HepG2 (cell line): ENCODE data around the gene PLD6.

Experiments
- EZH2 ChIP-seq: conservative IDR thresholded peaks from 2 replicates; pipeline ENCODE4 v1.6.1; 2012; ENCODE audit warnings: mild to moderate bottlenecking, low read depth, low read length, moderate library complexity
- FOSL2 ChIP-seq: sonication (generic); formaldehyde crosslinking; IDR thresholded peaks from 2 replicates; pipeline ENCODE4 v1.4.0; 2020; ENCODE audit warnings: missing genetic modification reagents
- JUND ChIP-seq: sonication (generic); formaldehyde crosslinking; IDR thresholded peaks from 2 replicates; pipeline ENCODE4 v1.8.0; 2022; ENCODE audit warnings: mild to moderate bottlenecking, missing genetic modification reagents
- POLR2A ChIP-seq, 2 experiments: IDR thresholded peaks; 2 replicates each; pipeline ENCODE4 v1.6.1; 2011; ENCODE audit warnings: low read depth in 2 of 2, low read length in 2 of 2, mild to moderate bottlenecking in 1 of 2, moderate library complexity in 1 of 2; ENCODE audit not compliant: insufficient read depth in 1 of 2
- SAP130 ChIP-seq: IDR thresholded peaks from 2 replicates; pipeline ENCODE4 v1.6.1; 2016; ENCODE audit warnings: low read depth
- TF ChIP-seq, protein P1 (sequence below): sonication (generic); formaldehyde crosslinking; IDR thresholded peaks from 2 replicates; pipeline ENCODE4 v1.5.0; 2020; ENCODE audit warnings: mild to moderate bottlenecking, missing genetic modification reagents, moderate library complexity

DNA sequence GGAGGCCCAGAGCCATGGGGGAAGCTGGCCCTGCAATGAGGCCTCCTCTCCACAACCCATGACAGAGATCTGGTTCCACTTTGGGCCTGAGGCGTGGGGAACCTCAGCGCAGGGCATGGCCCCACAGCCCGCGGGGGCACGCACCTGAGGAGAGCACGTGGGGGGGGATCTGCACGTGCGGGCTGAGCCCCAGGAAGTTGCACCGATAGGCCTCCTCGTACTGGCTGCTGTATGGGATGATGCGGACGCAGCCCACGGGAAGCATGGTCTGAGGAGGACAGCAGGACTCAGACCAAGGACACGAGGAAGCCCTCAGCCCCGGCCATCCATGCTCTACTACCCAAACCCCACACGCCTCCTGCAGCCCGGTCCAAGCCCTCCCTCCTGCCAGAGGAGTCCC is 10.1 kb upstream of the PLD6 start:
- TF ChIP-seq JUND (CRISPR knock-in tag) (no peak), SAP130 (CRISPR knock-in tag) (no peak), FOSL2 (no peak), POLR2A (IDR thresholded peaks at IDR 0.05; ENCODE audit: insufficient read depth in 1 of 2, low read depth in 2 of 2, low read length in 2 of 2) (no peak), EZH2 (no peak)
- TF ChIP-seq, protein P1, sequence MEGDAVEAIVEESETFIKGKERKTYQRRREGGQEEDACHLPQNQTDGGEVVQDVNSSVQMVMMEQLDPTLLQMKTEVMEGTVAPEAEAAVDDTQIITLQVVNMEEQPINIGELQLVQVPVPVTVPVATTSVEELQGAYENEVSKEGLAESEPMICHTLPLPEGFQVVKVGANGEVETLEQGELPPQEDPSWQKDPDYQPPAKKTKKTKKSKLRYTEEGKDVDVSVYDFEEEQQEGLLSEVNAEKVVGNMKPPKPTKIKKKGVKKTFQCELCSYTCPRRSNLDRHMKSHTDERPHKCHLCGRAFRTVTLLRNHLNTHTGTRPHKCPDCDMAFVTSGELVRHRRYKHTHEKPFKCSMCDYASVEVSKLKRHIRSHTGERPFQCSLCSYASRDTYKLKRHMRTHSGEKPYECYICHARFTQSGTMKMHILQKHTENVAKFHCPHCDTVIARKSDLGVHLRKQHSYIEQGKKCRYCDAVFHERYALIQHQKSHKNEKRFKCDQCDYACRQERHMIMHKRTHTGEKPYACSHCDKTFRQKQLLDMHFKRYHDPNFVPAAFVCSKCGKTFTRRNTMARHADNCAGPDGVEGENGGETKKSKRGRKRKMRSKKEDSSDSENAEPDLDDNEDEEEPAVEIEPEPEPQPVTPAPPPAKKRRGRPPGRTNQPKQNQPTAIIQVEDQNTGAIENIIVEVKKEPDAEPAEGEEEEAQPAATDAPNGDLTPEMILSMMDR, result no peak
